Measurements from ENCODE around the gene SPG7. TPM values are rescaled to one million over a fixed set of nuclear protein-coding genes. Genes with fewer than 3 reads are reported as not detected.
"Not testable (repeated sequence)": the region's sequence is repeated elsewhere in the genome, so short reads cannot be mapped to it uniquely, and the experiment has no call there.

Gene SPG7
- total and polyA plus RNA-seq, 2 of the 4 experiments (the other 2 are of a cell fraction), result 94.6 to 96.8 TPM

DNA sequence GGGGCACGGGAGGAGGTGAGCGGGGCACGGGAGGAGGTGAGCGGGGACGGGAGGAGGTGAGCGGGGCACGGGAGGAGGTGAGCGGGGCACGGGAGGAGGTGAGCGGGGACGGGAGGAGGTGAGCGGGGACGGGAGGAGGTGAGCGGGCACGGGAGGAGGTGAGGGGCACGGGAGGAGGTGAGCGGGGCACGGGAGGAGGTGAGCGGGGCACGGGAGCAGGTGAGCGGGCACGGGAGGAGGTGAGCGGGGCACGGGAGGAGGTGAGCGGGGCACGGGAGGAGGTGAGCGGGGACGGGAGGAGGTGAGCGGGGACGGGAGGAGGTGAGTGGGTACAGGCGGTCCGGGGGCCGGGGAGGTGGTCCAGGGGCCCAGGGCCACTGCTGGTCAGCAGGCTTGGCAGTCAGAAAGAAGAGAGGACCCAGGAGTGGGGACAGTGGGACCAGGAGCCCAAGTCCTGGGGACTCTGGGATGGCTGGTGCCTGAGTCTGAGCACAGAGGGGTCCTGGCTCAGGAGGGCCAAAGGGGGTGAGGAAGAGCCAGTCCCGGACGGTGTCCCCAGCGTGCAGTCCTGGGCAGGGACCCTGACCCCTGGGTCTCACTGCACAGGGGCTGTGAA, 62.9 kb downstream of the SPG7 start:
- dilution Hi-C loops (cut with HindIII; ENCODE audit: low sequenced_read_pairs, unreplicated experiment); H3K27me3 ChIP-seq (ENCODE audit: control insufficient read depth, insufficient read depth, low read length); H3K36me3 ChIP-seq (ENCODE audit: control insufficient read depth, insufficient read depth, low read length); H3K79me1 ChIP-seq (ENCODE audit: low read depth in 1 of 2, low read length in 2 of 2); H4K20me1 ChIP-seq (ENCODE audit: insufficient read depth, low read length); H2AFZ ChIP-seq (replicated peaks; ENCODE audit: low read length, poor library complexity); H4K5ac ChIP-seq (ENCODE audit: low read depth, low read length); POLR2A ChIA-PET (ENCODE audit: unreplicated experiment); H3K27ac ChIP-seq (ENCODE audit: insufficient read depth, low read length); ATAC-seq (ENCODE audit: low read depth); H2BK15ac ChIP-seq (ENCODE audit: low read depth, low read length); H3K9me1 ChIP-seq (ENCODE audit: insufficient read depth, low read length); H4K8ac ChIP-seq (ENCODE audit: low read depth in 2 of 2, low read length in 2 of 2); DNase-seq; H2BK20ac ChIP-seq (ENCODE audit: low read depth, low read length); H3K56ac ChIP-seq (ENCODE audit: extremely low read depth, insufficient read depth, low read length); H3K4ac ChIP-seq (ENCODE audit: low read depth, low read length); H3K9ac ChIP-seq (ENCODE audit: low read depth, low read length); H3K4me2 ChIP-seq (ENCODE audit: low read depth, low read length); H3K23ac ChIP-seq (ENCODE audit: low read depth, low read length); H3K18ac ChIP-seq (ENCODE audit: low read depth, low read length); H3K4me3 ChIP-seq (ENCODE audit: insufficient read depth, low read depth, low read length); H2BK5ac ChIP-seq (ENCODE audit: low read depth, low read length, poor library complexity, severe bottlenecking); intact Hi-C loops (cut with micrococcal nuclease); CTCF ChIA-PET; H3K14ac ChIP-seq (replicated peaks; ENCODE audit: low read depth, low read length); BruUV-seq (replicated peaks); H3K9me3 ChIP-seq (ENCODE audit: control insufficient read depth, insufficient read depth, low read length): not testable (repeated sequence)
- in situ Hi-C loops (cut with MboI; ENCODE audit: low sequenced_read_pairs), result loop anchor here (5.0 kb wide), 1 partner anchor 71 kb away; no protein-coding TSS in a partner anchor
- 87% methylated on average over 13 of the region's 36 CpGs; no CpG with 5 or more reads in 1 of the 2 experiments for WGBS, 2 experiments (ENCODE audit: extremely low coverage in 2 of 2, insufficient read length in 1 of 2)
- Histone ChIP-seq H2BK120ac (ENCODE audit: low read depth, low read length) (0 out of 2 replicates have a peak overlapping the region, but pooled peaks have one; percentile 8), H2AK9ac (replicated peaks; ENCODE audit: low read depth, low read length, poor library complexity) (peak overlapping the region; percentile 72), H2AK5ac (ENCODE audit: low read depth, low read length) (peak overlapping the region; percentile 23; the same call in 1 of the 2 replicates), H3K4me1 (ENCODE audit: control insufficient read depth, insufficient read depth, low read length) (peaks cover 17% of the 10 kb centered on the region), H4K91ac (ENCODE audit: insufficient read depth, low read depth, low read length) (peak overlapping the region; percentile 37; the same call in 1 of the 2 replicates)

Data from IMR-90 (cell line).